ENCODE data around the gene RALA.

- no peak for TF ChIP-seq CTCF (IDR thresholded peaks at IDR 0.05 in 2 of 3, conservative IDR thresholded peaks at IDR 0.05 in 1 of 3; ENCODE audit: control insufficient read depth in 2 of 3, extremely low read depth in 1 of 3, insufficient read depth in 1 of 3, low read depth in 3 of 3, low read length in 3 of 3)
- TF ChIP-seq REST (IDR thresholded peaks at IDR 0.05; ENCODE audit: low read depth, low read length) = no peak
- TF ChIP-seq ATF2 (IDR thresholded peaks at IDR 0.05; ENCODE audit: low read length) = no peak
- TF ChIP-seq RFX5 (IDR thresholded peaks at IDR 0.05; ENCODE audit: low read depth, low read length) = no peak
- TF ChIP-seq CEBPB (IDR thresholded peaks at IDR 0.05; ENCODE audit: borderline replicate concordance in 1 of 2, low read depth in 2 of 2, low read length in 2 of 2) = no peak
- TF ChIP-seq TCF7 (IDR thresholded peaks at IDR 0.05; ENCODE audit: borderline replicate concordance) = no peak
- no peak for TF ChIP-seq CBX5 (IDR thresholded peaks at IDR 0.05; ENCODE audit: low read depth)
- no peak for TF ChIP-seq RAD21 (IDR thresholded peaks at IDR 0.05; ENCODE audit: insufficient read depth, low read depth, low read length)
- TF ChIP-seq EP300 (IDR thresholded peaks at IDR 0.05; ENCODE audit: borderline replicate concordance in 1 of 2, control insufficient read depth in 1 of 2, low read depth in 2 of 2, low read length in 2 of 2) = no peak
- no peak for TF ChIP-seq YY1 (IDR thresholded peaks at IDR 0.05; ENCODE audit: low read depth, low read length)
- no peak for TF ChIP-seq USF2 (IDR thresholded peaks at IDR 0.05; ENCODE audit: borderline replicate concordance, low read depth, low read length)
Observed at GRCh38 chr7:39618868-39619267, 4.5 kb upstream of the RALA start.
